Neuronal stem cell (in vitro differentiated cells): ENCODE data around the gene GNG12.

Source experiments
- DNase-seq: peaks from one replicate; pipeline ENCODE4 v3.0.0-alpha.2; 2013; ENCODE audit warnings: low spot score
- H2AFZ ChIP-seq: one replicate; pipeline ENCODE4 v1.6.1; 2013; ENCODE audit warnings: mild to moderate bottlenecking, low read length, inconsistent platforms
- H2AK5ac ChIP-seq: 2 replicates; pipeline ENCODE4 v1.6.1; 2013; ENCODE audit warnings: low read depth, mild to moderate bottlenecking, inconsistent platforms, low read length, moderate library complexity, mixed read lengths
- H2BK120ac ChIP-seq: 2 replicates; pipeline ENCODE4 v1.6.1; 2013; ENCODE audit warnings: low read depth, mild to moderate bottlenecking, inconsistent platforms, low read length, moderate library complexity, mixed read lengths
- H2BK12ac ChIP-seq: one replicate; pipeline ENCODE4 v1.6.1; 2013; ENCODE audit warnings: low read length, inconsistent platforms
- H2BK15ac ChIP-seq: 2 replicates; pipeline ENCODE4 v1.6.1; 2013; ENCODE audit warnings: mild to moderate bottlenecking, low read length, inconsistent platforms, mixed read lengths
- H2BK5ac ChIP-seq: one replicate; pipeline ENCODE4 v1.6.1; 2013; ENCODE audit warnings: inconsistent platforms, mild to moderate bottlenecking, low read length, moderate library complexity
- H3K14ac ChIP-seq: one replicate; pipeline ENCODE4 v1.6.1; 2013; ENCODE audit warnings: low read length, inconsistent platforms
- H3K18ac ChIP-seq: 2 replicates; pipeline ENCODE4 v1.6.1; 2013; ENCODE audit warnings: low read length, inconsistent platforms
- H3K23ac ChIP-seq: 2 replicates; pipeline ENCODE4 v1.6.1; 2013; ENCODE audit warnings: low read depth, mild to moderate bottlenecking, mixed read lengths, low read length, inconsistent platforms; ENCODE audit not compliant: poor library complexity
- H3K27ac ChIP-seq: replicated peaks from 3 replicates; pipeline ENCODE4 v1.5.1; 2013; ENCODE audit warnings: low read length, inconsistent platforms
- H3K27me3 ChIP-seq, 3 experiments: 2 replicates each; pipeline ENCODE4 v1.6.1; 2013; ENCODE audit warnings: low read length in 3 of 3, mild to moderate bottlenecking in 2 of 3, inconsistent platforms in 1 of 3, low read depth in 1 of 3, mixed read lengths in 1 of 3, moderate library complexity in 1 of 3; ENCODE audit not compliant: control insufficient read depth in 3 of 3, insufficient read depth in 3 of 3
- H3K36me3 ChIP-seq, 2 donors: replicated peaks in 1 of 2; 2 replicates each; pipeline ENCODE4 v1.6.1; 2013; ENCODE audit warnings: low read length in 2 of 2; ENCODE audit not compliant: control insufficient read depth in 2 of 2, insufficient read depth in 2 of 2
- H3K4ac ChIP-seq: 2 replicates; pipeline ENCODE4 v1.6.1; 2013; ENCODE audit warnings: inconsistent platforms, mild to moderate bottlenecking, low read length, moderate library complexity
- H3K4me1 ChIP-seq, 2 donors: 1 replicate in 1 of 2; 2 replicates in 1 of 2; pipeline ENCODE4 v1.6.1; 2013; ENCODE audit warnings: low read length in 2 of 2, low read depth in 1 of 2; ENCODE audit not compliant: control insufficient read depth in 2 of 2, insufficient read depth in 1 of 2
- H3K4me2 ChIP-seq: one replicate; pipeline ENCODE4 v1.6.1; 2013; ENCODE audit warnings: mild to moderate bottlenecking, low read length, inconsistent platforms; ENCODE audit not compliant: insufficient read depth, poor library complexity, severe bottlenecking
- H3K4me3 ChIP-seq, 2 donors: 2 replicates each; pipeline ENCODE4 v1.5.1; 2013; ENCODE audit warnings: low read length in 2 of 2, mild to moderate bottlenecking in 2 of 2, inconsistent platforms in 1 of 2, moderate library complexity in 1 of 2
- H3K79me1 ChIP-seq: one replicate; pipeline ENCODE4 v1.6.1; 2013; ENCODE audit warnings: low read depth, mild to moderate bottlenecking, inconsistent platforms, low read length, moderate library complexity
- H3K9ac ChIP-seq: one replicate; pipeline ENCODE4 v1.6.1; 2013; ENCODE audit warnings: mild to moderate bottlenecking, low read depth, low read length, inconsistent platforms; ENCODE audit not compliant: poor library complexity
- H3K9me3 ChIP-seq, 2 donors: replicated peaks in 1 of 2; 2 replicates each; pipeline versions ENCODE3 to v1.6.1; 2013; ENCODE audit warnings: low read length in 2 of 2, mild to moderate bottlenecking in 2 of 2, inconsistent platforms in 1 of 2, low read depth in 1 of 2, mixed read lengths in 1 of 2, moderate library complexity in 1 of 2; ENCODE audit not compliant: control insufficient read depth in 2 of 2, insufficient read depth in 1 of 2
- H4K8ac ChIP-seq: one replicate; pipeline ENCODE4 v1.6.1; 2013; ENCODE audit warnings: low read depth, mild to moderate bottlenecking, inconsistent platforms, low read length, moderate library complexity
- H4K91ac ChIP-seq: one replicate; pipeline ENCODE4 v1.6.1; 2013; ENCODE audit warnings: low read length, low read depth, mild to moderate bottlenecking, inconsistent platforms; ENCODE audit not compliant: poor library complexity
- WGBS, 2 donors: extraction: QIAGEN DNeasy Blood & Tissue Kit; methylation state at CpG; one replicate each; pipeline ENCODE4 v1.1.7; 2013; ENCODE audit warnings: missing lambda C conversion rate in 2 of 2, mixed read lengths in 1 of 2; ENCODE audit not compliant: insufficient read length in 2 of 2, insufficient replicate concordance in 1 of 2; ENCODE audit errors: extremely low coverage in 2 of 2; 5-methylcytosine and 5-hydroxymethylcytosine counted together

GNG12 gene

DNA sequence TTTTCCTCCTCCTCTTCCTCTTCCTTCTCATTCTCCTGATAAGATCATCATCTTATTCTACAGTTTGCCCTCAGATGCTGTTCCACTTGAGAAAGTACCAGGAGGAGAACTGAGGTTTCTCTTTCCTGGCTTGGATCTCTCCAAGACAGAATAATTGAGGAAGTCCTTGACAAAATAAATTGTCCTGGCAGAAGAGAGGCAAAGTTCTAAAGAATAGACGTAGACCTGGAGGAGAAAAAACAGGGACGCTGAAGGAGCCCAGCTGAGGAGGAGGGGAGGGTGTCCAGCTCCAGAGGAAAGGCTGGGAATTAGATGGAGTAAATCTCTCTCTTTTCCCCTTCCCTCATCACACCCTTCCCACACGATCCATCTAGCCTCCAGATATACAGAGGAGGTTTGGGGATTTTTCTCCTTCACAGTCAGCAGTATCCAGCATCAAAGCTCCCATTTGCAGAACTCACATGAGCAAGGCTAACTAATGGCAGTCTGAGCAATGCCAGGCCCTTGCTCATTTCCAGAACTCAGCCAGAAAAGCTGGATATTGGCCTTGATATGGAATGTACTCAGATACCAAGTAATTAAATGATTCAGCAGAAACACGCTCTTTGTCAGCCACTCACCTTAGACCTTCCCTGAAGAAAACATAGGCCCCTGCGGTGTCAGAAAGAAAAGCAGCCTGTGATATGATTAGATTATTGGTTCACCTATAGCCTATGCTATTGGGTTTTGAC lies 5.1 kb upstream of the GNG12 start:
- no peak overlapping the region for H2AFZ ChIP-seq
- H3K14ac ChIP-seq: no peak overlapping the region
- no CpG with 5 or more reads among the region's 5 CpGs for WGBS, 2 donors
- H2BK120ac ChIP-seq: no peak overlapping the region
- no peak overlapping the region for H3K9ac ChIP-seq
- H3K23ac ChIP-seq: no peak overlapping the region
- H2AK5ac ChIP-seq: no peak overlapping the region
- H3K4ac ChIP-seq: no peak overlapping the region
- H3K9me3 ChIP-seq: no peaks in the 10 kb centered on the region
- DNase-seq: no peak
- H2BK5ac ChIP-seq: no peak overlapping the region
- H3K4me1 ChIP-seq: no peaks in the 10 kb centered on the region
- H4K8ac ChIP-seq: no peak overlapping the region
- H4K91ac ChIP-seq: no peak overlapping the region
- H3K27ac ChIP-seq: no peak overlapping the region
- no peak overlapping the region for H2BK12ac ChIP-seq
- peaks cover 0 to 16% (median 0%) of the 10 kb centered on the region in 3 experiments for H3K27me3 ChIP-seq
- no peak overlapping the region for H3K4me2 ChIP-seq
- H3K18ac ChIP-seq: no peak overlapping the region
- H2BK15ac ChIP-seq: no peak overlapping the region
- no peaks in the 10 kb centered on the region for H3K79me1 ChIP-seq
- H3K4me3 ChIP-seq: no peak overlapping the region
- no peaks in the 10 kb centered on the region for H3K36me3 ChIP-seq

DNA sequence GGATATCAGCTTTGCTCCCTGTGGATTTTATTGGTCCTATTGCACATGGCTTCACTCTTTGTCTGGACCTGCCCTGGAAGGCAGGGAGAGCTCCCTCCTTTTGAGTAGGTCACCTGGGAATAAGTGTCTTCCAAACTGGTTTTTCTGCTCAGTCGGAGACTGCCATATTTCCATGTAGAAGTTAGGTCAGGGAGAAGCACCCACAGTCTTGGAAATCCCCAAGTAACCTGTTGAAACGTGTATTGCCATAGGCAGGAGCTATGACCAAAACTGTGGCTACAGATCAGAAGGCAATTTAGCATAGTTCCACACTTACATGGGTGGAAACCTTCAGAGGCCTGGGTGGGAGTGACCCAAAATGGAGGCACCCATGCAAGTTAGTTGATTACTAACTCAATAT lies 3.5 kb upstream of the GNG12 start:
- H4K91ac ChIP-seq: no peak overlapping the region
- no peak overlapping the region for H3K18ac ChIP-seq
- H2BK15ac ChIP-seq: no peak overlapping the region
- no peak overlapping the region for H2AFZ ChIP-seq
- H3K23ac ChIP-seq: no peak overlapping the region
- H3K4me2 ChIP-seq: no peak overlapping the region
- no peaks in the 10 kb centered on the region for H3K9me3 ChIP-seq
- no peak overlapping the region for H2BK5ac ChIP-seq
- no peak overlapping the region for H3K14ac ChIP-seq
- H3K4ac ChIP-seq: no peak overlapping the region
- no peak overlapping the region for H2AK5ac ChIP-seq
- no peak overlapping the region for H3K4me3 ChIP-seq
- H3K79me1 ChIP-seq: no peaks in the 10 kb centered on the region
- no peak for DNase-seq
- H2BK12ac ChIP-seq: no peak overlapping the region
- WGBS, 2 donors: no CpG with 5 or more reads among the region's 2 CpGs
- H2BK120ac ChIP-seq: no peak overlapping the region
- H3K9ac ChIP-seq: no peak overlapping the region
- H3K36me3 ChIP-seq: no peaks in the 10 kb centered on the region
- no peak overlapping the region for H4K8ac ChIP-seq
- H3K27me3 ChIP-seq: peaks cover 0 to 16% (median 0%) of the 10 kb centered on the region in 3 experiments
- H3K27ac ChIP-seq: no peak overlapping the region
- H3K4me1 ChIP-seq: peaks cover 0 to 3% of the 10 kb centered on the region in 2 donors

DNA sequence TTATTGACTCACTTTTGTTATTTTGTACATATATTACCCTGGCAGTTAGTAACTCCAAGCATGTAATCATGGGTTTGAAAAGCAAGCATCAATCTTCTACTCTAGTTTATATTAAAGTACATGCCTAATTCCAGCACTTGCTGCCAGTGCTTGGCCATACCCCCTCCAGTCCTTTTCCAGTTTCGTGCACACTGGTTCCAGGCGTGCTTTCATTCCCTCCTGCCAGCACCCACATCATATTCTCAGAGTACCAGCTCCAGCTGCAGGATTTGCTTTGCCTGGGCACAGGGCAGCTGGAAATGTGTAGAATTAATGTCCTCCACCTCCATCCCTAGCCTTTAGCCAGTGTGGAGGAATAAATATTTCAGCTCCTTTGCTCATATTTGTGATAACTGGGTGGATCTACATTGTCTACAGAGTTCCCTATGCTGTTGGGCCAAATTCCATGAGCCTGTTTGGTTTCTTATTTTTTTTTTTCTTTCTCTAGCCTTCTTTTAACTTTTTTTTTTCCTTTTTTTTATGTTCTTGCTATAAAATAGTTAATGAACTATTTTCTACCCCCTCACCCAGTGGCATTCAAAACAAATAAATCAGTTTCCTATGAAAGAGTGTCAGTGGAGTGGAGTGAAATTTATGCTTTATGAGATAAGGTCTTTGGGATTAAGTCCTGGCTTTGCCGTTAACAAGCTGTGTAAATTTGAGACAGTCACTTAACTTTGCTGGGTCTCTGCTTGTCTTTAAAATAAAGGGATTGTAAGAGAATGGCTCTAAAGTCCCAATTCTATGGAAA lies 2.6 kb upstream of the GNG12 start:
- Histone ChIP-seq H3K4me1 (peaks cover 0 to 3% of the 10 kb centered on the region in 2 donors), H4K8ac (no peak overlapping the region), H2AFZ (no peak overlapping the region), H3K23ac (no peak overlapping the region), H3K14ac (no peak overlapping the region), H3K9me3 (no peaks in the 10 kb centered on the region), H3K27ac (no peak overlapping the region), H2BK12ac (no peak overlapping the region), H3K4me3 (no peak overlapping the region), H3K27me3 (peaks cover 0 to 16% (median 0%) of the 10 kb centered on the region in 3 experiments), H2BK120ac (no peak overlapping the region), H2AK5ac (no peak overlapping the region), H2BK15ac (no peak overlapping the region), H4K91ac (no peak overlapping the region), H2BK5ac (no peak overlapping the region), H3K18ac (no peak overlapping the region), H3K79me1 (no peaks in the 10 kb centered on the region), H3K36me3 (no peaks in the 10 kb centered on the region), H3K9ac (no peak overlapping the region), H3K4me2 (no peak overlapping the region), H3K4ac (no peak overlapping the region)
- no peak for DNase-seq
- WGBS, 2 donors: no CpG with 5 or more reads among the region's 3 CpGs

DNA sequence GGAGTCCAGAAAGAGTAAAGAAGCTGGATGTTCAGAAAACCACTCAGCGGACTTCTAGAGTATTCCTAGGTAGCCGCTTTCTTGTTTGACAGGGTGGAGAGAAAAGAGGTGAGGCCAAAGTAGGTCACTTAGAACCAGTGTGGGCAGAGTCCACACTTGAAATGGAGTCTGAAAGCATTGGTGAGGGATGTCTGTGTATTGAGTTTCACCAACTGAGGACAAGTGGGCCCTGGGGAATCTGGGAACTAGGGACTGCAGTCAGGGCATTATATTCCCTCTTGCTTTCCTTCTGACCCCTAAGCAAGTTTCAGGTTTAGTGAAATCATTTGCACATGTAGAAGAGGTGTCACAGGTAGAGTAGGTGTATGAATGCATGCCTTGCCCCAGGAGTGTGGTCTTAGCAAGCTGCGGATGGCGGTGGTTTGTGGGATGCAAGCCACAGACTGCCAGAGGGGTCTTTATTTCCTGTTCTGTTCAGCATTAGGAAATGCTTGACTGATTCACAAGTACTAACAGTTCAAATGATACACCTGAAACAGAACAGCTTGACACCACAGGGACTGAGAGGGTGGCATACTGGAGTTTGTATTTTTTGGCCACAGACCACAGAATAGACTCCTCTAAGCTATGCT lies 1.1 kb upstream of the GNG12 start:
- Histone ChIP-seq H4K91ac (no peak overlapping the region), H2BK120ac (no peak overlapping the region), H2BK5ac (no peak overlapping the region), H3K9me3 (no peaks in the 10 kb centered on the region), H3K4me1 (peaks cover 0 to 6% of the 10 kb centered on the region in 2 donors), H3K18ac (no peak overlapping the region), H3K4ac (no peak overlapping the region), H2AK5ac (no peak overlapping the region), H3K23ac (no peak overlapping the region), H2BK15ac (no peak overlapping the region), H3K4me2 (no peak overlapping the region), H3K9ac (no peak overlapping the region), H3K4me3 (no peak overlapping the region), H2BK12ac (no peak overlapping the region), H2AFZ (no peak overlapping the region), H4K8ac (no peak overlapping the region), H3K27me3 (peaks cover 0 to 16% (median 0%) of the 10 kb centered on the region in 3 experiments), H3K79me1 (no peaks in the 10 kb centered on the region), H3K14ac (no peak overlapping the region), H3K27ac (no peak overlapping the region), H3K36me3 (no peaks in the 10 kb centered on the region)
- DNase-seq: no peak
- no CpG with 5 or more reads among the region's 4 CpGs for WGBS, 2 donors
